Small intestine (tissue), 7 donors: ENCODE results near the gene ACTA1. TPM values are rescaled to one million over a fixed set of nuclear protein-coding genes. Genes with fewer than 3 reads are reported as not detected.

Experiments used
- DNase-seq, 2 donors: peaks; one replicate each; pipeline versions ENCODE4 v3.0.0 to v3.0.0-alpha.2; 2013
- FAIRE-seq: peaks from 2 replicates; lab custom pipeline; 2012; peaks lifted over from hg19 to GRCh38; lab: Jason Lieb, UNC
- H3K27ac ChIP-seq, 3 donors: one replicate each; pipeline ENCODE4 v1.5.1; 2013; ENCODE audit warnings: low read length in 2 of 3, mild to moderate bottlenecking in 2 of 3, control low read depth in 1 of 3, inconsistent platforms in 1 of 3, low read depth in 1 of 3, moderate library complexity in 1 of 3
- H3K27me3 ChIP-seq, 3 donors: one replicate each; pipeline ENCODE4 v1.6.1; 2013; ENCODE audit warnings: low read length in 3 of 3, inconsistent platforms in 1 of 3; ENCODE audit not compliant: control insufficient read depth in 3 of 3, insufficient read depth in 3 of 3
- H3K36me3 ChIP-seq, 3 donors: one replicate each; pipeline ENCODE4 v1.6.1; 2013; ENCODE audit warnings: low read length in 3 of 3, inconsistent platforms in 1 of 3, low read depth in 1 of 3, mild to moderate bottlenecking in 1 of 3, moderate library complexity in 1 of 3; ENCODE audit not compliant: control insufficient read depth in 3 of 3, insufficient read depth in 2 of 3
- H3K4me1 ChIP-seq, 3 donors: one replicate each; pipeline ENCODE4 v1.6.1; 2013; ENCODE audit warnings: low read length in 2 of 3, inconsistent platforms in 1 of 3, low read depth in 1 of 3, mild to moderate bottlenecking in 1 of 3, moderate library complexity in 1 of 3; ENCODE audit not compliant: control insufficient read depth in 3 of 3, insufficient read depth in 2 of 3
- H3K4me3 ChIP-seq, 3 donors: one replicate each; pipeline ENCODE4 v1.5.1; 2013; ENCODE audit warnings: low read length in 3 of 3, control low read depth in 1 of 3, inconsistent platforms in 1 of 3, low read depth in 1 of 3, mild to moderate bottlenecking in 1 of 3, moderate library complexity in 1 of 3
- H3K9me3 ChIP-seq, 2 donors: one replicate each; pipeline ENCODE4 v1.6.1; 2013; ENCODE audit warnings: low read depth in 1 of 2, low read length in 1 of 2; ENCODE audit not compliant: control insufficient read depth in 2 of 2, insufficient read depth in 1 of 2
- WGBS, 3 donors: extraction: QIAGEN DNeasy Blood & Tissue Kit; methylation state at CpG; one replicate each; pipeline ENCODE4 v1.1.7; 2013; 5-methylcytosine and 5-hydroxymethylcytosine counted together
- polyA plus RNA-seq, 4 donors: library from polyadenylated mRNA; stranded (reverse) in 3 of 4; unstranded in 1 of 4; fragments of 200-250 nt in 3 of 4; fragments of 120-200 nt in 1 of 4; gene quantifications; one replicate each; pipeline versions ENCODE4 v1.2.1 to v1.2.3, GENCODE V29; 2013
- donor health status: healthy with polysubstance abuse.
- donor health status: control.
- donor health status: control.
- donor health status: Bipolar disorder and iron deficiency.
- donor health status: healthy.

The ACTA1 gene
- polyA plus RNA-seq, 4 donors, result 0.33 to 37.3 (median 26.6) TPM

DNA sequence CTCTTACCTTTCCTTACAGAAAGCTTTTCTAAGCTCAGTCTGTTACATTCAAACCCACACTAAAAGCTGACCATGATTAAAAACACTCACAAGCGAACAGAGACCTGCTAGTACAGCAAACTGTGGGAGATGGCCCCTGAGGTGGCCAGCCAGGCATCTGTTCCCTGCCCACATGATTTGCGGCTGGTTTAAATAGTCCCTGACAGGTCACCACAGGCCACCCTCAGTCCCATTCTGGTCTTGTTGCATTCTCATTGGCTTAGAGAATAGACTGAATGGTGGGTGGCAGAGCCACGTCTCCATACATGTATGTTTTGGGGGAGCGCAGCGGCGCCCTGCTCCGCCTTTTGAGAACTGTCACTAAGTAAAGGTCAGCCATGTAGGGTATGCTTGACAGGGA, 2.3 kb upstream of the ACTA1 start:
- H3K27ac ChIP-seq, result no peak overlapping the region
- peaks cover 3 to 12% (median 3%) of the 10 kb centered on the region in 3 donors for H3K36me3 ChIP-seq
- DNase-seq (no peak), FAIRE-seq (no peak)
- H3K27me3 ChIP-seq, result peaks cover 19 to 54% (median 34%) of the 10 kb centered on the region in 3 donors
- no peaks in the 10 kb centered on the region for H3K4me1 ChIP-seq
- H3K4me3 ChIP-seq, result no peak overlapping the region
- H3K9me3 ChIP-seq, result peaks cover 0 to 3% of the 10 kb centered on the region in 2 donors
- 71 to 80% (median 73%) methylated on average over 7 of the region's 7 CpGs for WGBS, 3 donors

DNA sequence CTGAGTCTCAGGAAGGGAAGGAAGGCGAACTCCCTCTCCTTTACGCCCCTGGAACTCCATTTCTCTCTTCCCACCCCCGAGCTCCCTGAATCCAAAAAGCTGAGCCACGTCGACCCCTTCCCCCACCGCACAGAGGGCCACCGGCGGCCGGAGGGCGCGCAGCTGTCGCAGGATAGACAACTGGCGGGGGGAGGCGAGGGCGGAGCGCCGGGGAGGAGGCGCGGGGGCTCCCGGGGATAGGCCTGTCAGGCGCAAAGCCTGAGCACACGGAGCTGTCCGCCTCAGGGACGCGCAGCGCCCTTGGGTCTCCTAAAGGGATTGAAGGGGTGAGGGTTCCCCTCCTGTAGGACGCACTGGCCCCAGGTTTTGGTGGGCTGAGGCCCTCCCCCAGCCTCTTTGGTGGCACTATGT, 752 bp upstream of the ACTA1 start:
- FAIRE-seq, result no peak
- H3K27ac ChIP-seq, result no peak overlapping the region
- H3K27me3 ChIP-seq, result peaks cover 19 to 67% (median 45%) of the 10 kb centered on the region in 3 donors
- H3K4me1 ChIP-seq, result peaks cover 0 to 3% (median 0%) of the 10 kb centered on the region in 3 donors
- H3K9me3 ChIP-seq, result peaks cover 0 to 3% of the 10 kb centered on the region in 2 donors
- WGBS, 3 donors, result 3 to 8% (median 3%) methylated on average over 19 to 27 of the region's 27 CpGs
- H3K4me3 ChIP-seq, result no peak overlapping the region
- DNase-seq, result peak in 1 of 2 donors; percentile 9
- H3K36me3 ChIP-seq, result peaks cover 0 to 2% (median 0%) of the 10 kb centered on the region in 3 donors

DNA sequence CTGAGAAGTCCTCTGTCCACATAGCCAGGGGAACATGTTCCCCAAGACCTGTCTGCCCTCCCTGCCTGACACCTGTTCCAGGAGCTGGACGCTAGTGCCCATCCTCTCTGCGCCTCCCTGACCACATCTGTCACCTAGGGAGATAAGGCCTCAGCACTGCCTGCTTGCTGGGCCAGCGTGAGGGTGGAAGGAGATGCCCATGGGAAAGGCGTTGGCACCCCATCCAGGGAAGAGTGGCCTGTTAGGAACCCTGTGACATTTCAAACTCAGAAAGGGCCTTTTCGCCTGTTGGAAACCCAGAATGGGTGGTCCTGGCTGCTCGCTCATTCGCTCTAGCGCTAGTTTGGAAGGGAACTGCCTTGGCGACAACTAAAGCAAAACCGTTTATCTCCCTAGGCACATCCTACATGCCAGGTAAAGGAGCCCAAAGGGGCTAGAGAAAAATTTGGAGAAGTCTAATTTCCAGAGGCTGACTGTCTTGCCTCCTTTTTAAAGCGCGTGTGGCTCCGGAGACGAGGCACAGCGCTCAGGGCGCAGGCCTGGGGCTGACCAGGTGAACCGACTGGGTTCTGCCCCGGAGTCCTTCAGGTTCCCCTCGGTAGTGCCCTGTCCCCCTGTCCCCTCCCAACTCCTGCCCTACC, 410 bp downstream of the ACTA1 start:
- Histone ChIP-seq H3K9me3 (peaks cover 0 to 3% of the 10 kb centered on the region in 2 donors), H3K4me3 (no peak overlapping the region), H3K36me3 (no peaks in the 10 kb centered on the region), H3K4me1 (peaks cover 0 to 3% (median 0%) of the 10 kb centered on the region in 3 donors), H3K27ac (no peak overlapping the region), H3K27me3 (peaks cover 19 to 71% (median 46%) of the 10 kb centered on the region in 3 donors)
- WGBS, 3 donors, result 13 to 22% (median 14%) methylated on average over 19 of the region's 19 CpGs
- FAIRE-seq, result no peak
- DNase-seq, result peak in 1 of 2 donors; percentile 15

DNA sequence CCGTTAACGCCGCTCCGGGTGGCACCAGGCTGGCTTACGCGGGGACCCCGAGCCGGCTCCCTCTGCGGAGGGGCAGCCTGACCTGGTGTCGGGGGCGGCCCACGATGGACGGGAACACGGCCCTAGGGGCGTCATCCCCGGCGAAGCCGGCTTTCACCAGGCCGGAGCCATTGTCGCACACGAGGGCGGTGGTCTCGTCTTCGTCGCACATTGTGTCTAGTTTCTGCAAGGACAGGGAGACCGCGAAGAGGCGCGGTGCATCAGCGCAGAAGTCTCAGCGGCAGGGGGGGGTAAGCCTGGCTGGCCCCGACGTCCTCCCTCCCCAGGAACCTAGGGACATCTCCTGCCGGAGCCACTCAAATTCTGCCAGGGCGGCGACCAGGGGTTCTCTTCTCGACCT, 989 bp downstream of the ACTA1 start:
- DNase-seq, result no peak
- Histone ChIP-seq H3K4me3 (no peak overlapping the region), H3K4me1 (peaks cover 0 to 3% (median 0%) of the 10 kb centered on the region in 3 donors), H3K27ac (no peak overlapping the region), H3K36me3 (no peaks in the 10 kb centered on the region), H3K27me3 (peaks cover 19 to 71% (median 46%) of the 10 kb centered on the region in 3 donors), H3K9me3 (peaks cover 0 to 3% of the 10 kb centered on the region in 2 donors)
- no peak for FAIRE-seq
- WGBS, 3 donors, result 12 to 43% (median 23%) methylated on average over 37 of the region's 37 CpGs

DNA sequence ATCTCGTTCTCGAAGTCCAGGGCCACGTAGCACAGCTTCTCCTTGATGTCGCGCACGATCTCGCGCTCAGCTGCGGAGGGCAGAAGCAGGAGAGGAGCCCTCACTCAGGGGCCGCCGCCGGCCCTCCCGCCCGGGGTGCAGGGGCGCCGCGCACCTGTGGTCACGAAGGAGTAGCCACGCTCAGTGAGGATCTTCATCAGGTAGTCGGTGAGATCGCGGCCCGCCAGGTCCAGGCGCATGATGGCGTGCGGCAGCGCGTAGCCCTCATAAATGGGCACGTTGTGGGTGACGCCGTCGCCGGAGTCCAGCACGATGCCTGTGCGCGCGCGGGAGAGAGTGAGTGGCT, 1.8 kb downstream of the ACTA1 start:
- peaks cover 0 to 3% of the 10 kb centered on the region in 2 donors for H3K9me3 ChIP-seq
- H3K36me3 ChIP-seq, result no peaks in the 10 kb centered on the region
- H3K4me3 ChIP-seq, result no peak overlapping the region
- DNase-seq, result no peak
- H3K27me3 ChIP-seq, result peaks cover 19 to 73% (median 53%) of the 10 kb centered on the region in 3 donors
- H3K4me1 ChIP-seq, result peaks cover 0 to 3% (median 0%) of the 10 kb centered on the region in 3 donors
- H3K27ac ChIP-seq, result no peak overlapping the region
- WGBS, 3 donors, result 7 to 18% (median 14%) methylated on average over 37 to 38 of the region's 38 CpGs
- no peak for FAIRE-seq

DNA sequence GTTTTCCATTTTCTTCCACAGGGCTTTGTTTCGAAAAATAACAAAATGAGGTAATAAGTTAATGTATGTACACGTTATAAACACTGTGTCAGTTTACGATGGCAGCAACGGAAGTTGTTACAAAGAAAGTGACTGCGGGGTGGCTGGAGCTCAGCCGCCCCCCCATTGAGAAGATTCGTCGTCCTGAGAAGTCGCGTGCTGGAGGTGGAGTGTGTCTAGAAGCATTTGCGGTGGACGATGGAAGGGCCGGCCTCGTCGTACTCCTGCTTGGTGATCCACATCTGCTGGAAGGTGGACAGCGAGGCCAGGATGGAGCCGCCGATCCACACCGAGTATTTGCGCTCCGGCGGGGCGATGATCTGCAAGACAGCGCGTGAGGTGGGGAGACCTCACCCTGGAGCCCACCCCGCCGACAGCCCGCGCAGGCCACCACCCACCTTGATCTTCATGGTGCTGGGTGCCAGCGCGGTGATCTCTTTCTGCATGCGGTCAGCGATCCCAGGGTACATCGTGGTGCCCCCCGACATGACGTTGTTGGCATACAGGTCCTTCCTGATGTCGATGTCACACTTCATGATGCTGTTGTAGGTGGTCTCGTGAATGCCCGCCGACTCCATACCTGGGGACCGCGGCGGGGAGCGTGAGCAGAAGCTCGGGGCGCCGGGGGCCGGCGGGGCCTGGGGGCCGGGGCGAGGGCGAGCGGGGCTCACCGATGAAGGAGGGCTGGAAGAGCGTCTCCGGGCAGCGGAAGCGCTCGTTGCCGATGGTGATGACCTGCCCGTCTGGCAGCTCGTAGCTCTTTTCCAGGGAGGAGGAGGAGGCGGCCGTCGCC, 2.4 kb downstream of the ACTA1 start:
- Histone ChIP-seq H3K27me3 (peaks cover 19 to 78% (median 56%) of the 10 kb centered on the region in 3 donors), H3K36me3 (no peaks in the 10 kb centered on the region), H3K4me3 (peak overlapping the region in 1 of 3 donors; percentile 3), H3K4me1 (peaks cover 0 to 3% (median 0%) of the 10 kb centered on the region in 3 donors), H3K9me3 (peaks cover 0 to 3% of the 10 kb centered on the region in 2 donors), H3K27ac (no peak overlapping the region)
- 7 to 14% (median 11%) methylated on average over 47 to 65 of the region's 65 CpGs for WGBS, 3 donors
- FAIRE-seq, result no peak
- peak in 1 of 2 donors; percentile 29 for DNase-seq

DNA sequence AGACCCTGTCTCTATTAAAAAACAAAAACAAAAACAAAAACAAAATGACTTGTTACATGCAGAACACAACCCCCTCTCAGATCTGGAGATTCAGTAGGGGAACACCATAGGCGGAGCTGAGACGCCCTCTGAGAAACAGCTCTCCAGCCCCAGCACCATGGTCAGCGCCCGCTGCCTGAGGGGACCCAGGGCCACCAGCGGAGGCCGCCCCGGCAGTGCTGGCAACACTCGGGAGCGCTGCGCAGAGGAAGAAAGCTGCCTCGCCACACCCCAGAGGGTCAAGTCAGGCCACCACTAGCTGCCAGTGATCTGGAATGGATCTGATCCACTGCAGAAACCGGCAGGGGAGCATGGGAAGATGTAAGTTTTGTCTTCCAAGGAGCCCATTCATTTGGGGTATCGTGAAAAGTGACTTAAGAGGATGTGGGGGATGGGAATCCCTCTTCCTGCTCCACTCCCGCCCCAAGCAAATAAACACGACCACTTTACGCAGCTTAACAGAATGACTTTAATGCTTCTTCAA, 3.1 kb downstream of the ACTA1 start:
- DNase-seq (peak in 1 of 2 donors; percentile 81), FAIRE-seq (no peak)
- Histone ChIP-seq H3K27me3 (peaks cover 19 to 76% (median 60%) of the 10 kb centered on the region in 3 donors), H3K4me1 (peaks cover 0 to 3% (median 0%) of the 10 kb centered on the region in 3 donors), H3K27ac (no peak overlapping the region), H3K9me3 (peaks cover 0 to 3% of the 10 kb centered on the region in 2 donors), H3K4me3 (peak overlapping the region in 1 of 3 donors; percentile 3), H3K36me3 (no peaks in the 10 kb centered on the region)
- 3 to 5% (median 3%) methylated on average over 14 to 16 of the region's 16 CpGs for WGBS, 3 donors

DNA sequence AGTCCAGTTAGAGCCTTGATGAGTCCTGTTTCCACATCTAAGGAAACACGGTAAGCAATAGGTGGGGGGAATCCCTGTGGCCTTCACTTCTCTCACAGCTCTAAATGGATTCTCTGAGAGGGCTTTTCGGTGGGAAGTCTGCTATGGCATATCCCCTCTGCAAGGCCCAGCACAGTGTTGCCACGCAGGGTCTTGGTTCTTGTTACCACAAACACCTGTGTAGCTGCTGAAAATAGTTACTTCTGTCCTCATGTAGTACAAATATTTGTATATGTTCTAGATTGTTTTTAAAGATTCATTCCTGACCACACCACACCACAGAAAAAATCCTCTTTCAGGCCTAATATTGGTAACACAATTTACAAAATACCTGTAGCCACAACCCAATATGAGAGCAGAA, 5.6 kb downstream of the ACTA1 start:
- FAIRE-seq, result no peak
- WGBS, 3 donors, result 74 to 78% (median 77%) methylated on average over 3 of the region's 3 CpGs
- H3K9me3 ChIP-seq, result peaks cover 0 to 3% of the 10 kb centered on the region in 2 donors
- H3K4me3 ChIP-seq, result no peak overlapping the region
- DNase-seq, result no peak
- peaks cover 0 to 3% (median 0%) of the 10 kb centered on the region in 3 donors for H3K4me1 ChIP-seq
- H3K36me3 ChIP-seq, result no peaks in the 10 kb centered on the region
- H3K27me3 ChIP-seq, result peaks cover 6 to 53% (median 43%) of the 10 kb centered on the region in 3 donors
- no peak overlapping the region for H3K27ac ChIP-seq
